ENCODE measurements around the gene ARL15. TPM values are rescaled to one million over a fixed set of nuclear protein-coding genes. Genes with fewer than 3 reads are reported as not detected.

ARL15 gene
- total RNA-seq, 2 donors from 2014 or later = 11.4 to 22.8 TPM

GRCh38 chr5:54004697-54005096 is 305.7 kb downstream of the ARL15 start:
- no peaks in the 10 kb centered on the region for H3K36me3 ChIP-seq
- DNase-seq (ENCODE audit: low spot score) = no peak
- H3K4me1 ChIP-seq = no peaks in the 10 kb centered on the region
- no peak overlapping the region for H3K27ac ChIP-seq
- H3K9me3 ChIP-seq = no peaks in the 10 kb centered on the region
- no peak overlapping the region for H3K4me3 ChIP-seq
- TF ChIP-seq CTCF (IDR thresholded peaks at IDR 0.05) = no peak
- H3K27me3 ChIP-seq = no peaks in the 10 kb centered on the region

GRCh38 chr5:54002779-54003178 is 307.6 kb downstream of the ARL15 start:
- Histone ChIP-seq H3K4me3 (no peak overlapping the region), H3K4me1 (no peaks in the 10 kb centered on the region), H3K36me3 (no peaks in the 10 kb centered on the region), H3K9me3 (no peaks in the 10 kb centered on the region), H3K27me3 (no peaks in the 10 kb centered on the region), H3K27ac (no peak overlapping the region)
- no peak for DNase-seq (ENCODE audit: low spot score)
- TF ChIP-seq CTCF (IDR thresholded peaks at IDR 0.05) = no peak

GRCh38 chr5:54001976-54002775 is 308.2 kb downstream of the ARL15 start:
- no peak for TF ChIP-seq CTCF (IDR thresholded peaks at IDR 0.05)
- Histone ChIP-seq H3K36me3 (no peaks in the 10 kb centered on the region), H3K9me3 (no peaks in the 10 kb centered on the region), H3K27ac (no peak overlapping the region), H3K4me3 (no peak overlapping the region), H3K27me3 (no peaks in the 10 kb centered on the region), H3K4me1 (no peaks in the 10 kb centered on the region)
- no peak for DNase-seq (ENCODE audit: low spot score)

GRCh38 chr5:54000011-54000410 is 310.4 kb downstream of the ARL15 start:
- Histone ChIP-seq H3K27ac (no peak overlapping the region), H3K9me3 (no peaks in the 10 kb centered on the region), H3K27me3 (no peaks in the 10 kb centered on the region), H3K36me3 (no peaks in the 10 kb centered on the region), H3K4me1 (no peaks in the 10 kb centered on the region), H3K4me3 (no peak overlapping the region)
- no peak for TF ChIP-seq CTCF (IDR thresholded peaks at IDR 0.05)
- no peak for DNase-seq (ENCODE audit: low spot score)

GRCh38 chr5:53997736-53998627 is 312.4 kb downstream of the ARL15 start:
- no peak for TF ChIP-seq CTCF (IDR thresholded peaks at IDR 0.05)
- Histone ChIP-seq H3K4me3 (no peak overlapping the region), H3K4me1 (no peaks in the 10 kb centered on the region), H3K36me3 (no peaks in the 10 kb centered on the region), H3K27ac (no peak overlapping the region), H3K9me3 (no peaks in the 10 kb centered on the region), H3K27me3 (no peaks in the 10 kb centered on the region)
- no peak for DNase-seq (ENCODE audit: low spot score)
